Activated naive CD4-positive, alpha-beta T cell treated with anti-CD3 and anti-CD28 coated beads for 36 hours (primary cell): ENCODE data around the gene LRG1. TPM values are rescaled to one million over a fixed set of nuclear protein-coding genes. Genes with fewer than 3 reads are reported as not detected.

ENCODE experiments used
- CTCF ChIA-PET: fragments of 350-600 bp; sonication (Branson Sonifier 250); formaldehyde crosslinking; loops from one replicate; lab custom pipeline; 2021; ENCODE audit warnings: antibody characterized with exemption; lab: Charles Lee
- DNase-seq: peaks from one replicate; pipeline ENCODE4 v3.0.0-alpha.2; 2020
- H3K27ac Mint-ChIP-seq: one replicate; pipeline ENCODE4 v1.8.0; 2021; ENCODE audit warnings: mild to moderate bottlenecking, mixed read lengths
- H3K27me3 Mint-ChIP-seq: one replicate; pipeline ENCODE4 v1.8.0; 2021; ENCODE audit warnings: low read depth, mixed read lengths
- H3K36me3 Mint-ChIP-seq: one replicate; pipeline ENCODE4 v1.8.0; 2021; ENCODE audit warnings: low read depth, mixed read lengths
- H3K4me1 Mint-ChIP-seq: one replicate; pipeline ENCODE4 v1.8.0; 2021; ENCODE audit warnings: low read depth, mixed read lengths
- H3K4me3 Mint-ChIP-seq: one replicate; pipeline ENCODE4 v1.8.0; 2021; ENCODE audit warnings: mild to moderate bottlenecking, moderate library complexity, mixed read lengths
- H3K9me3 Mint-ChIP-seq: one replicate; pipeline ENCODE4 v1.8.0; 2021; ENCODE audit warnings: mixed read lengths
- intact Hi-C: fragments of 100-400 bp; cut with micrococcal nuclease; formaldehyde crosslinking; loops from one replicate; pipeline ENCODE4 v1.15.1; 2023
- total RNA-seq, 2 experiments: library from RNA; stranded (reverse); gene quantifications; one replicate each; pipeline ENCODE4 v1.2.3, GENCODE V29; 2021

LRG1 gene
- total RNA-seq, 2 experiments from 2014 or later: 1.3 to 1.5 TPM

- no peak for DNase-seq
- intact Hi-C loops: no loop called here
- Mint-ChIP-seq H3K36me3 (no peaks in the 10 kb centered on the region), H3K4me3 (no peak overlapping the region), H3K27me3 (peaks cover 55% of the 10 kb centered on the region), H3K27ac (no peak overlapping the region), H3K9me3 (no peaks in the 10 kb centered on the region), H3K4me1 (peaks cover 12% of the 10 kb centered on the region)
- CTCF ChIA-PET: interaction anchor here (1.9 kb wide), 1 partner anchor 11 kb away, joined by 5 read pairs; no protein-coding TSS in a partner anchor
Measured at GRCh38 chr19:4580961-4581665, 41.3 kb upstream of the LRG1 start.

GRCh38 chr19:4580021-4580901 is 40.4 kb upstream of the LRG1 start:
- H3K9me3 Mint-ChIP-seq: no peaks in the 10 kb centered on the region
- peaks cover 54% of the 10 kb centered on the region for H3K27me3 Mint-ChIP-seq
- H3K27ac Mint-ChIP-seq: no peak overlapping the region
- DNase-seq: no peak
- intact Hi-C loops: no loop called here
- H3K4me3 Mint-ChIP-seq: no peak overlapping the region
- H3K4me1 Mint-ChIP-seq: peaks cover 19% of the 10 kb centered on the region
- no peaks in the 10 kb centered on the region for H3K36me3 Mint-ChIP-seq
- CTCF ChIA-PET: interaction anchor here (1.4 to 2.5 kb wide), 3 partner anchors 10 to 56 kb away, joined by 4 to 12 read pairs (median 5); no protein-coding TSS in a partner anchor

- intact Hi-C loops: no loop called here
- Mint-ChIP-seq H3K4me1 (peaks cover 21% of the 10 kb centered on the region), H3K27me3 (peaks cover 52% of the 10 kb centered on the region), H3K9me3 (no peaks in the 10 kb centered on the region), H3K27ac (no peak overlapping the region), H3K36me3 (no peaks in the 10 kb centered on the region), H3K4me3 (no peak overlapping the region)
- no peak for DNase-seq
- CTCF ChIA-PET: interaction anchor here (1.4 to 2.5 kb wide), 3 partner anchors 9 to 57 kb away, joined by 4 to 12 read pairs (median 5); no protein-coding TSS in a partner anchor
Measured at GRCh38 chr19:4579389-4579788, 39.6 kb upstream of the LRG1 start.

- H3K36me3 Mint-ChIP-seq: no peaks in the 10 kb centered on the region
- no peak overlapping the region for H3K27ac Mint-ChIP-seq
- H3K27me3 Mint-ChIP-seq: peaks cover 50% of the 10 kb centered on the region
Measured at GRCh38 chr19:4578552-4579248, 38.9 kb upstream of the LRG1 start.

GRCh38 chr19:4577020-4577782 is 37.4 kb upstream of the LRG1 start:
- H3K27ac Mint-ChIP-seq: no peak overlapping the region
- CTCF ChIA-PET: interaction anchor here (0.6 to 5.6 kb wide), 8 partner anchors 8 to 187 kb away, joined by 3 to 57 read pairs (median 4); no protein-coding TSS in a partner anchor
- H3K9me3 Mint-ChIP-seq: no peaks in the 10 kb centered on the region
- no peaks in the 10 kb centered on the region for H3K36me3 Mint-ChIP-seq
- no peak overlapping the region for H3K4me3 Mint-ChIP-seq
- DNase-seq: no peak
- intact Hi-C loops: no loop called here
- peaks cover 15% of the 10 kb centered on the region for H3K4me1 Mint-ChIP-seq
- H3K27me3 Mint-ChIP-seq: peaks cover 45% of the 10 kb centered on the region

More at GRCh38 chr19:4578552-4579248, 38.9 kb upstream of the LRG1 start:
- CTCF ChIA-PET: interaction anchor here (0.6 to 2.5 kb wide), 3 partner anchors 19 to 58 kb away, joined by 4 to 12 read pairs (median 5); partner anchors contain the start of gene SEMA6B
- no peak overlapping the region for H3K4me3 Mint-ChIP-seq
- intact Hi-C loops: no loop called here
- no peak for DNase-seq
- peaks cover 21% of the 10 kb centered on the region for H3K4me1 Mint-ChIP-seq
- no peaks in the 10 kb centered on the region for H3K9me3 Mint-ChIP-seq

GRCh38 chr19:4576016-4576933 is 36.4 kb upstream of the LRG1 start:
- intact Hi-C loops: loop anchor here (1.0 kb wide), 1 partner anchor 60 kb away; no protein-coding TSS in a partner anchor
- Mint-ChIP-seq H3K4me3 (no peak overlapping the region), H3K4me1 (peaks cover 11% of the 10 kb centered on the region), H3K36me3 (no peaks in the 10 kb centered on the region), H3K27me3 (peaks cover 40% of the 10 kb centered on the region), H3K27ac (no peak overlapping the region), H3K9me3 (no peaks in the 10 kb centered on the region)
- CTCF ChIA-PET: interaction anchor here (0.7 to 5.6 kb wide), 8 partner anchors 9 to 854 kb away, joined by 3 to 57 read pairs (median 5); no protein-coding TSS in a partner anchor
- peak; percentile 87 for DNase-seq

GRCh38 chr19:4575267-4576015 is 35.6 kb upstream of the LRG1 start:
- peaks cover 9% of the 10 kb centered on the region for H3K4me1 Mint-ChIP-seq
- H3K4me3 Mint-ChIP-seq: no peak overlapping the region
- H3K9me3 Mint-ChIP-seq: no peaks in the 10 kb centered on the region
- CTCF ChIA-PET: interaction anchor here (0.7 to 5.6 kb wide), 8 partner anchors 9 to 854 kb away, joined by 3 to 57 read pairs (median 7); no protein-coding TSS in a partner anchor
- peak; percentile 70 for DNase-seq
- no peaks in the 10 kb centered on the region for H3K36me3 Mint-ChIP-seq
- intact Hi-C loops: loop anchor here (1.0 kb wide), 1 partner anchor 61 kb away; no protein-coding TSS in a partner anchor
- no peak overlapping the region for H3K27ac Mint-ChIP-seq
- peaks cover 40% of the 10 kb centered on the region for H3K27me3 Mint-ChIP-seq

- Mint-ChIP-seq H3K36me3 (no peaks in the 10 kb centered on the region), H3K27ac (no peak overlapping the region), H3K27me3 (peaks cover 24% of the 10 kb centered on the region), H3K9me3 (no peaks in the 10 kb centered on the region), H3K4me3 (no peak overlapping the region), H3K4me1 (peaks cover 9% of the 10 kb centered on the region)
- CTCF ChIA-PET: interaction anchor here (2.5 to 5.6 kb wide), 2 partner anchors 60 to 63 kb away, joined by 8 to 57 read pairs; no protein-coding TSS in a partner anchor
- intact Hi-C loops: no loop called here
- no peak for DNase-seq
Measured at GRCh38 chr19:4573682-4574081, 33.8 kb upstream of the LRG1 start.

- H3K36me3 Mint-ChIP-seq: no peaks in the 10 kb centered on the region
- peaks cover 9% of the 10 kb centered on the region for H3K4me1 Mint-ChIP-seq
- no peaks in the 10 kb centered on the region for H3K9me3 Mint-ChIP-seq
- H3K4me3 Mint-ChIP-seq: no peak overlapping the region
- no peak for DNase-seq
- H3K27me3 Mint-ChIP-seq: peaks cover 17% of the 10 kb centered on the region
- intact Hi-C loops: no loop called here
- CTCF ChIA-PET: interaction anchor here (0.6 to 7.0 kb wide), 7 partner anchors 9 to 100 kb away, joined by 3 to 70 read pairs (median 5); no protein-coding TSS in a partner anchor
- no peak overlapping the region for H3K27ac Mint-ChIP-seq
Measured at GRCh38 chr19:4571305-4571917, 31.6 kb upstream of the LRG1 start.
